WI38 (cell line): Measurements from ENCODE around the gene KITLG.
"Not testable (repeated sequence)": the region's sequence is repeated elsewhere in the genome, so short reads cannot be mapped to it uniquely, and the experiment has no call there.

ENCODE experiments used
- H3K4me3 ChIP-seq: 2 replicates; pipeline ENCODE4 v1.5.1; 2011; ENCODE audit warnings: low read depth, mild to moderate bottlenecking, control low read depth, low read length
- CTCF ChIP-seq: IDR thresholded peaks from 2 replicates; pipeline ENCODE4 v1.5.1; 2012; ENCODE audit warnings: low read depth, mild to moderate bottlenecking, control low read depth, low read length

The KITLG gene

GRCh38 chr12:88519802-88520435 lies 60.4 kb downstream of the KITLG start:
- TF ChIP-seq CTCF: no peak
- no peak overlapping the region for H3K4me3 ChIP-seq

GRCh38 chr12:88518863-88519403 lies 61.3 kb downstream of the KITLG start:
- TF ChIP-seq CTCF: no peak
- no peak overlapping the region for H3K4me3 ChIP-seq

- no peak for TF ChIP-seq CTCF
- no peak overlapping the region for H3K4me3 ChIP-seq
Measured at GRCh38 chr12:88516811-88517210, 63.5 kb downstream of the KITLG start.

- H3K4me3 ChIP-seq: no peak overlapping the region
- no peak for TF ChIP-seq CTCF
Measured at GRCh38 chr12:88510843-88511242, 69.4 kb downstream of the KITLG start.

GRCh38 chr12:88509851-88510250 lies 70.4 kb downstream of the KITLG start:
- TF ChIP-seq CTCF: no peak
- no peak overlapping the region for H3K4me3 ChIP-seq

- no peak overlapping the region for H3K4me3 ChIP-seq
- TF ChIP-seq CTCF: no peak
Measured at GRCh38 chr12:88509347-88509746, 70.9 kb downstream of the KITLG start.

- H3K4me3 ChIP-seq: not testable (repeated sequence)
Measured at GRCh38 chr12:88507851-88508250, 72.4 kb downstream of the KITLG start.

GRCh38 chr12:88507270-88507669 lies 73.0 kb downstream of the KITLG start:
- no peak overlapping the region for H3K4me3 ChIP-seq
- TF ChIP-seq CTCF: no peak
